ENCODE results near the gene MTCL1.

GRCh38 chr18:8825729-8826375 is 120.5 kb downstream of the MTCL1 start:
- TF ChIP-seq, protein P1, sequence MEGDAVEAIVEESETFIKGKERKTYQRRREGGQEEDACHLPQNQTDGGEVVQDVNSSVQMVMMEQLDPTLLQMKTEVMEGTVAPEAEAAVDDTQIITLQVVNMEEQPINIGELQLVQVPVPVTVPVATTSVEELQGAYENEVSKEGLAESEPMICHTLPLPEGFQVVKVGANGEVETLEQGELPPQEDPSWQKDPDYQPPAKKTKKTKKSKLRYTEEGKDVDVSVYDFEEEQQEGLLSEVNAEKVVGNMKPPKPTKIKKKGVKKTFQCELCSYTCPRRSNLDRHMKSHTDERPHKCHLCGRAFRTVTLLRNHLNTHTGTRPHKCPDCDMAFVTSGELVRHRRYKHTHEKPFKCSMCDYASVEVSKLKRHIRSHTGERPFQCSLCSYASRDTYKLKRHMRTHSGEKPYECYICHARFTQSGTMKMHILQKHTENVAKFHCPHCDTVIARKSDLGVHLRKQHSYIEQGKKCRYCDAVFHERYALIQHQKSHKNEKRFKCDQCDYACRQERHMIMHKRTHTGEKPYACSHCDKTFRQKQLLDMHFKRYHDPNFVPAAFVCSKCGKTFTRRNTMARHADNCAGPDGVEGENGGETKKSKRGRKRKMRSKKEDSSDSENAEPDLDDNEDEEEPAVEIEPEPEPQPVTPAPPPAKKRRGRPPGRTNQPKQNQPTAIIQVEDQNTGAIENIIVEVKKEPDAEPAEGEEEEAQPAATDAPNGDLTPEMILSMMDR (IDR thresholded peaks at IDR 0.05): no peak
- TF ChIP-seq POLR2A (IDR thresholded peaks at IDR 0.05): no peak

Measured in right lobe of liver (tissue), 4 donors.